Eye (tissue), 1 donor: ENCODE measurements around the gene AMZ1.
"Not testable (repeated sequence)": the region's sequence is repeated elsewhere in the genome, so short reads cannot be mapped to it uniquely, and the experiment has no call there.

Experiments
- DNase-seq: peaks from one replicate; pipeline ENCODE4 v3.0.0-alpha.2; 2015

AMZ1 gene

DNA sequence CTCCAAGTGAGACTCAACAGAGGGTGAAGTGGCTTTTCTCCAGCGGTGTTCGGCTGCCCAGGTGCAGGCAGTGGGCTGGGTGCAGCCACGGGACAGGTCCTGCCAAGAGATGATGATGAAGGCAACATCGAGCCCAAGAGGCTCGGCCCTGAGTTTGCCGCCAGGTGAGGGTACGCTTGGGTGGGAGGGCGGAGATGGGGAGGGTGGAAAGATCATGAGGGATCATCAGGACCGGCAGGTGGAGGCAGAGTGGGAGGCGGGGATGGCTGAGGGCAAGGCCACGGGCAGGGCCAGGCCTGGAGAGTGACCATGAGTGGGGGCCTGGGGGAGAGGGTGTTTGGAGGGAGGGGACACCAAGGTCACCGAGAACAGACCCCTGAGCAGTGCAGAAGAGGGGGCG lies 17.8 kb upstream of the AMZ1 start:
- DNase-seq: no peak

DNA sequence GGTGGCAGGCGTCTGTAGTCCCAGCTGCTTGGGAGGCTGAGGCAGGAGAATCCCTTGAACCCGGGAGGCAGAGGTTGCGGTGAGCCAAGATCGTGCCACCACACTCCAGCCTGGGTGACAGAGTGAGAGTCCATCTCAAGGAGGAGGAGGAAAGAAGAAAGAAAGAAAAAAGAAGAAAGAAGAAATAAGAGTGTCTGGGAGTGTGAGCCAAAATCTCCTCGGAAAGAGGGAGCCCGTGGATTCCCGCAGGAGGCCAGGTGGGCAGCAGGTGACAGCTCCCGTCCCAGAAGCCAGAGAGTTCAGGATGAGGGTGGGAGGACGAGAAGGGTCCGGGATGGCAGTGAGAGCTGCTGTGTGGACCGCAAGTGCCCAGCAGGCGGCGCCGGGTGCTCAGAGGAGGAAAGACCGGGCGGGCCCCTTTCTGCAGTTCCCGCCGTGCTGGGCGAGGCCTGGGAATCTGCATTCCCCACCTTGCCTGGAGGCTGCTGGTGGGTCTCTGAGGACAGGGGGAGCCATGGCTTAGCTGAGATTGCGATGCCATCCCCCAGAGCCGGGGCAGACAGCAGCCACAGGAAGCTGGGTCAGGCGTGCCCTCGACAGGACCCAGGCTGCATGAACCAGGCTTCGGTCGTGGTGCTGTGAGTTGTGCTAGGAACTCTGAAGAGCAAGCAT lies 17.1 kb upstream of the AMZ1 start:
- peak; percentile 82 for DNase-seq

DNA sequence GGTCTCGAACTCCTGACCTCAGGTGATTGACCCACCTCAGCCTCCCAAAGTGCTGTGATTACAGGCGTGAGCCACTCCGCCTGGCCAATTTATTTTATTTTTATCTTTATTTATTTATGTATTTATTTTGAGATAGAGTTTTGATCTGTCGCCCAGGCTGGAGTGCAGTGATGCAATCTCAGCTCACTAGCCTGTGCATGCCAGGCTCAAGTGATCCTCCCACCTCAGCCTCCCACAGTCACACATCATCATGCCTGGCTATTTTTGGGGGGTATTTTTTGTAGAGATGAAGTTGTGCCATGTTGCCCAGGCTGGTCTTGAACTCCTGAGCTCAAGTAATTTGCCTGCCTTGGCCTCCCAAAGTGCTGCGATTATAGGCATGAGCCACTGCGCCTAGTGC lies 14.8 kb upstream of the AMZ1 start:
- DNase-seq: not testable (repeated sequence)

DNA sequence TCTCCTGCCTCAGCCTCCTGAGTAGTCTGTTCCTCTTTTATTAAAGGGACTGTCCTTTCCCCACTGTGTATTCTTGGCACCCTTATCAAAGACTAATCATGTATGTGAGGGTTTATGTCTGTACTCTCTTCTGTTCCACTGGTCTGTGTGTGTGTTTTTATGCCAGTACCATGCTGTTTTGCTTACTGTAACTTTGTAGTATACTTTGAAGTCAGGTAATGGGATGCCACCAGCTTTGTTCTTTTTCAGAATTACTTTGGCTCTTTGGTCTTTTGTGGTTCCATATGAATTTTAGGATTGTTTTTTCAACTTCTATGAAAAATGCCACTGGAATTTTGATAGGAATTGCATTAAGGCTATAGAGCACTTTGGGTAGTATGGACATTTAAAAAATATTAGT lies 14.1 kb upstream of the AMZ1 start:
- DNase-seq: no peak

DNA sequence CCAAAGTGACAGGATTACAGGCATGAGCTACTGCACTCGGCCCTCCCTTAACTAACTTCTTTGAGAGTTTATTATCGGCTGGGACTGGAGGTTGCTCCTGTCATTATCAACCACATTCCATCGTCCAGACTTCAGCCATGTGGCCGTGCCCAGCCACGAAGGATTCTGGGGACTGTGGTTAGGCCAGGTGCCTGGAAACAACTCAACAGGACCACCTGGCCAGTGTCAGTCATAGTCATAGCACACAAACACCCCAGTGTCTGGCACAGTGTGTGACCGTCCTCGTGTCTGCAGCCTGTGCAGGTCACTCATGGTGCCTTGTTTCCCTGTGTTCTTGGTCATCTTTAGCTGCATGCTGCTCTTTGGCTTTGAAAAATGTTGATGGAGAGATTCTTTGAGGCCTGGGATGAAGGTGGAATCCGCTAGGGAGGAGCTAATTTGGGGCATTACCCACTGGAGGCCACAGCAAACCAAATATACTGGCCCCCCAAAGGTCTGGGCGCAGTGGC lies 12.7 kb upstream of the AMZ1 start:
- no peak for DNase-seq

DNA sequence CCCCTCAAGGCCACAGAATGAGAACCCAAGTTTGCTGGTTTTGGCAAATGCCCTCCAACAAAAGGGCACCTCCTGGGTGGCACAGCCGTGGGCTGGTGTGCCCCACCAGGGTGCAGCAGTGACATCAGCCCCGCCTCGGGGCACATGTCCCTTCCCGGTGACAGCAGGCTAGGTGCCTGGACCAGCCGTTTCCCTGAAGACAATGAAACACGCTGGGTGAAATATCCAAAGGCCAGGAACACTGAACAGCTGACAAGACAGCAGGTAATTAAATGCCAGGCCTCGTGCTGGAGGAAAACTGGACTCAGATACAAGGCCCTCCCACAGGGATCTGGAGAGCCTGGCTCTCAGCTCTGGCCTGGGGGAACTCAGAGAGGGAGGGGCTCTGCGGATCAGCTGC lies 11.4 kb upstream of the AMZ1 start:
- not testable (repeated sequence) for DNase-seq

DNA sequence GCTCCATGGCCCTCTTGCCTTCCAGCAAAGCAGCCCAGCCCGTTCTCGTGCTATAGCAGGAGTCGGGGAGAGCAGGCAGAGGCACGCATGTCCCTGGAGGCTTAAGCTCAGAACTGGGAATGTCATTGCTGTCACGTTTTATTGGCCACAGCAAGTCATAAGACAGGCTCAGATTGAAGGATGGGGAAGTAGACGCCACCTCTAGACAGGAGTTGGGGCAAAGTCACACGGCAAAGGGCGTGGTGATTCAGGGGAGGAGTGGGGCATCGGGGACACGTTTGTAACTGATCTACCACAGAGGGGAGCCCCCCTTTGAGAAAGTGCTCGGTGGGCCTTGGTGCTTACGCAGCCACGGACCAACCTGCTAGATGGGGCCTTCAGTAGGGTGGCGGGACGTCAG lies 9.5 kb upstream of the AMZ1 start:
- not testable (repeated sequence) for DNase-seq

DNA sequence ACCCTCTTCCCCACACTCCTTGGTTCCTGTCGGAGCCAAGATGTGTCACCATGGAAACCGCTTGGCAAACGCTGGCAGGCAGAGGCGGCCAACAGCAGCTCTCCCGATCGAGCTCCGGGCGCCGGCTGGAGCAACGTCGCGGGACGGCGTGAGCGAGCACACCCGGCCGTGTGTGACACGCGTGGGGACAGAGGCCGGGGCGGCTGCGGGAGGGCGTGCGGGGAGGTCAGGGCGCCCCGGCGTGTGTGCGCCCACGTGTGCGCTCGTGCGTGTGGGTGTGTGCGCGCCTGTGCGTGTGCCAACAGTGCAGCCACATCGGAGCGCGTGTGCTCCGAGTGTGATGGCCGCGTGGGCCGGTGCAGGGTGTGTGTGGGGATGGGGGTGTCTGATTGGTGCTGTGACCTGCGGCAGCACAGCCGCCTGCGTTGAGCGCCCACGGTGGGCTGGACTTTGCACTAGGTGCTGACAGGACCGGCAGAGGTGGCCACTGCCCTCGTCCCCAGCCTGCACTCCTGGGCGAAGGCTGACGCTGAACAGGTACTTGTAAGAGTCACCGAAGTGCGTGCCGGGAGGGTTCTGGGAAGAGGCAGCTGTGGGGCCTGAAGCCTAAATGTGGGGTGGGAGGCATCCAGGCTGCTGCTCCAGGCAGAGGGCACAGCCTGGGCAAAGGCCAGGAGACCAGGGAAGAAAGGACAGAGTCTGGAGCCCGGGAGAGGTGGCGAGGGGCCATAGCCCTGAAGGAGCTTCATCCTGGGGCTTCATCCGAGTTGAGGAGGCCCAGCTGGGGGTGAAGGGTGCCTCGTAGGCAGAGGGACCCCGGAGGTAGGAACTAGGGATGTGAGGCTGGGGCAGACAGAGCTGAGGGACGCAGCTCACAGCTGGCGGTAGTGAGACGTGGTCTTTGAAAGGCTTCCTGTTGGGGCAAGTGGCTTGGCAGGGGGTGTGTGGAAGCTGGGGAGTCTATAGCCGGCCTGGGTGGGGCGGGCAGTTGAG lies 8.6 kb upstream of the AMZ1 start:
- DNase-seq: not testable (repeated sequence)

DNA sequence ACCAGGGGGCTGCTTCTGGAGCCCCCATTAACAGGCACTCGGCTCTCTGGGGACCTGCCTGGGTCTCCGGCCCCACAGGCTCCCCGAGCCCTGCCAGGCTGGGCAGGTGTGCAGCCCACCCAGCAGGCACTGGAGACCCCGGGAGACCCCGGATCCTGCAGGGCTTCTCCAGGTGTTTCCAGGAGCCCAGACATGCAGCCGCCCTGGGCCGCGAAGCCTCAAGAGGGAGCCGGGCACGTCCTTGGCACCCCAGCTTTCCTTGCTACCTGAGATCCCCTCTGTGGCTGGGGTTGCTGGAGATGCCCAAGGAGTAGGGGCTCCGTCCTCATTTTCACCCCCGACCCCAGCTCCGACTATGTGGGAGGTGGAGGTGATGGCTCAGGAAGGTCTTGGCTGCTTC lies 7.7 kb upstream of the AMZ1 start:
- no peak for DNase-seq

DNA sequence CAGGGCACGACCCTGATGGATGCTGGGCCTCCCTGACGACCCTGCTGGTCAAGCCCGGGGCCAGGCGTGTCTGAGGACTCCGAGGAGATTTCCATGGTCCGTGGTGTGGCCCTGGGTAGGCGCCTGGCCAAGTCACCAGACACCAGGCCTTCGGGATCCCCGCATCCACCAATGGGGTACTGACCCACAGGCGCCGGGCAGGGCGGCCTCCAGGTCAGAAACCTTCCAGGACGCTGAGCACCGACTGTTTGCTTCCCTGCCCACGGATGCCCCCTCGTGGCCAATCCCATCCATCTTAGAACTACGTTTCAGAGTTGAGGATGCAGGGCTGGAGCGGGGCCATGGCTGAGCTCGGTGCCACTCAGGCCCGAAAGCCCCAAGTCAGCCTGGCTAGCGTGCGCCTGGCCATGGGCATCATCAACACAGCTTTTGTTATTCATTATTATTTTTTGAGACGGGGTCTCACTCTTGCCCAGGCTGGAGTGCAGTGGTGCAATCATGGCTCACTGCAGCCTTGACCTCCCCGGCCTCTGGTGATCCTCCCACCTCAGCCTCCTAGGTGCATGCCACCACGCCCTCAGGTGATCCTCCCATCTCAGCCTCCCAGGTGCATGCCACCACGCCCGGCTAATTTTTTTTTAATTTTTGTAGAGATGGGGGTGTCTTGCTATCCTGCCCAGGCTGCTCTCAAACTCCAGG lies 7.1 kb upstream of the AMZ1 start:
- peak; percentile 84 for DNase-seq

DNA sequence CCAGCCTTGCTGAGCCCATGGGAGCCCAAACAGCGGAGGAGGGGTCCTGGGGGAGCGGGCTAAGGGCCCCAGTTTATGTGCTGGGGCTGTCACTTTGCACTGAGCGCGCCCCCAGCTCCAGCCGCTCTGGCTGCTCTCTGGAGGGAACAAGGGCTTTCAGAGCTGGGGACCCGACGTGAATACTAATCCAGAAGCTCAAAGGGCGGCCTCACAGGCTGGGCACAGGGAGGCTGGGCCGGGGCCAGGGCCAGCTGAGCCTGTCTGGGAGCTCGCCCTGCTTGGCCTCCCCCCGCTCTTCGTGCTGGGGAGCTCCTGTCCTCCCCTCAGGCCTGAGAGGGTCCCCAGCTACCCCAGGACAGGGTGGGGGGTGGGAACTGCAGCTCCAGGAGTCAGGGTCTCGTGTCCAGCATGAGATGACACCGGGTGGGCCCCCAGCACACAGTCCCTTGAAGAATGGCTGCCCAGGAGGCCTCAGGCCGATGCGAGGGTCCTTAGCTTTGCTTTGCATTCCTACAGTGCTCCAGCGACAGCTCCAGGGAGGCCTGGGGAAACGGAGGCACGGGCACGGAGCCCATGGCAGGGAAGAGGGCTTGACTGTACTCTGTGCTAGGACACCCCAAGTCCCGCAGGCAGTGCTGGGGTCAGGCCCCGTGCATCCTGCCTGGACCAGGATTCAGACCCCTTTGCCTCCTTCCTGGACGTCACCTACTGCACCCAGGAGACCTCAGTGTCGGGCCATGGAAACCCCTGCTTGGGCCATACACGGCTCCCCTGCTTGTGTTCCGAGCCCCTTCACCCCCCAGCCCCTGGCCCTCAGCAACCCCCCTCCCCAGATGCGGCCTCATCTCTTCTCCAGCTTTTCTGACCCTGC lies 5.8 kb upstream of the AMZ1 start:
- DNase-seq: no peak

DNA sequence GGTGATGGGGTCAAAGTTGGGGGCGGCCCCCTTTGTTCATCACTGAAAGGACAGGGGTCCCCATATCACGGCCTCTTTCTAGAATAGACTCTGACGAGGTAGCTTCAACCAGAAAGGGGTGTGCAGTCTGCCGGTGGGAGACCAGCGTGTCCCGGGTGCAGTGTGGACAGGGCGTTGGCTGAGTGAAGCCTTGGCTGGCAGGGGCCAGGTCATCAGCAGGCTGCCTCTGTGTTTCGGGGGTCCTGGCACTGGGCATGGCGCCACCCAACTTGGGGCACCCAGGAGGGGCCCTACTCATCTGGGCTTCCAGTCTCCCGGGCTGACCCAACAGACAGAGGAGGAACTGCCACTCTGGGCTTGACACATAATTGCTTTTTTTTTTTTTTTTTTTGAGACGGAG lies 3.5 kb upstream of the AMZ1 start:
- no peak for DNase-seq

DNA sequence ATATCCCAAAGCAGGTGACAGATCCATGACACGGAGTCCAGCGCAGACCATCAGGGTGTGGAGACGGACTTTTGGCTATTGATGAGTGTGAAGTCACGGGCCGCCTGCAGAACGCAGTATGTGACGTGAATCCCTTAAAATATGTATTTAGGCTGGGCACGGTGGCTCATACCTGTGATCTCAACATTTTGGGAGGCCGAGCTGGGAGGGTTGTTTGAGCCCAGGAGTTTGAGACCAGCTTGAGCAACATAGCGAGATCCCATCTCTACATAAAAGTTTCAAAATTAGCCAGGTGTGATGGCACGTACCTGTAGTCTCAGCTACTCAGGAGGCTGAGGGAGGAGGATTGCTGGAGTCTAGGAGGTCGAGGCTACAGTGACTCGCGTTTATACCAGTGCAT lies 1.9 kb upstream of the AMZ1 start:
- no peak for DNase-seq

DNA sequence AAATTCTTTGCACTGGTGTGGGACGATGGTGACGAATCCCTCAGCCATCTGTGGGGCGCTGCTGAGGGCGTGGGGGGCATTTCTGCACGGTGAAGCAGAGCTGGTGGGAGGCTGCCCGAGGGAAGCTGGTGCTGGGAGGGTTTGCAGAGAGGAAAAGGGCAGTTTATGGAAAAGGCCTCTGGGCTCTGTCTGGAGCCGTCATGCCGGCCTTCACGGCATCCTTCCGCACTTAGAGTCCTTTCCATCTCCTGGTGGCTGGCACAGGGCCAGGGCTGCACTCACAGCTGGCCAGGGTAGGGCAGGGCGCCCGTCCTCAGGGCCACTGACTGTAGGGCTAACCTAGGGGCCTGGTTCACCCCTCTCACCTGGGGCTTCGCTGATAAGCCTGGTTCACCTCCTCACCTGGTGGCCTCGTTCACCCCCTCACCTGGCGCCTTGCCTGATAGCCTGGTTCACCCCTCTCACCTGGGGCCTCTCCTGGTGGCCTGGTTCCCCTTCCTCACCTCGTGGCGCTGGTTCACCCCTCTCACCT lies 598 bp upstream of the AMZ1 start:
- no peak for DNase-seq

DNA sequence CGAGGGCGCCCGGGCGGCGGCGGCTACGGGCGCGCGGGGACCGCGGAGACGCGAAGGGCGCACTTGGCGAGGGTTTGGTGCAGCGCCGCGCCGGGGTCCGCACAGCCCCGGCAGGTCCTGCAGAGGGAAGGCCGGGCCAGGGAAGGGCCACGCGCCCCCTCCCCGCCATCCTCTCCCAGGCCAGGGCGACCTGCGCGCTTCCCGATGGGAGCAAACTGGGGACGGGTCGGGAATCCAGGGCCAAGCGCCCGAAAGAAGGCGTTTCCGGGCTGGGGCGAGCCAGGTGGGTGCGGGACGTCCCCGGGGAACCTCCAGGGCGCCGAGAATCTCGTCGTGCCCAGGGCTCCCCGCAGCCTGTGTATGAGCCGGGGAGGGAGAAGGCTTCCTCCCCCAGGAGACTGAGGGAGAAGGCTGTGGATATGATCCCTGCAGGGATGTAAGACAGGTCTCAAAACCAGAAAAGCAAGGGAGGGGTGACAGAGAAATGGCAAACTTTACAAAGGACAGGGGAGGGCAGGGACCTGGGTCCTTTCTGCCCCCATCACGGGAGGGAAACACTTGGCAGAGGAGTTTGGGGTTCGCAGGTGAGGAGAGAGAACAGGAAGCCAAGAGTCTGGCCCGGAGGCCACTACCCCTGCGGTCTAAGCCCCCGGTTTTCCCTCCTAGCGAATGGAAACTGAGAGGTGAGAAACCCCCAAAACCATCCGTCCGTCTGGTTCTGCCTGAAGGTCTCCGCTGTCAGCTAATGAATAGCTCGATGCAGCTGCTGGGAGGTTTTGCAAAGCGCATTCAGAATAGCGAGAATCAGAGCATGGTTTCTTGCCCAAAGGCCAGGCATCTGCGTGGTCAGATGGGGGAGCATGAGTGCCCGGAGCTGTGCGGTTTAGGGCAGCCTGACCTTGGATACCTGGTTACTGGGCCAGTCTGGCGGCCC lies 674 bp downstream of the AMZ1 start:
- DNase-seq: peak; percentile 51

DNA sequence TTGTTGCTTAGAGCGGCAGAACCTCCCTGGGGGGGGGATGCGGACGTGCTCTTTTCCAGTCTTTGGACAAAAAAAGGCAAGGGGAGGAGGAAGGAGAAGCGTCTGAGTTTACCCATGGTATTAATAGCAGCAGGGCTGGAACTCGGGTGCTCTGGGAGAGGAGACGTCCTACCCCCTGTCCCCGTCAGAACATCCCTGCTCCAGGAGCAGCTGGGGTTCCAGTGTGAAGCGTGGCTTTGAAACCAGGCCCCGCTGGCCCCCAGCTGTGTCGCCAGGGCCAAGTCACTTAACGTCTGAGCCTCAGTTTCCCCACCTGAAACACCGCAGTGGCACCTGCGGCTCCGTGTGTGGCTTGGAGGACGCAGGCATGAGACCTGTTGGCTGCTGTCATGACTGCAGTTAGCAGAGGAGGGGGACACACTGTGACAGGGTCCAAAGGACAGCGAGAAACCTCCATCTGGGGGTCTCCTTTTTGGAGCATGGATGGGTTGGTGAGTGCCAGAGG lies 1.4 kb downstream of the AMZ1 start:
- DNase-seq: no peak

DNA sequence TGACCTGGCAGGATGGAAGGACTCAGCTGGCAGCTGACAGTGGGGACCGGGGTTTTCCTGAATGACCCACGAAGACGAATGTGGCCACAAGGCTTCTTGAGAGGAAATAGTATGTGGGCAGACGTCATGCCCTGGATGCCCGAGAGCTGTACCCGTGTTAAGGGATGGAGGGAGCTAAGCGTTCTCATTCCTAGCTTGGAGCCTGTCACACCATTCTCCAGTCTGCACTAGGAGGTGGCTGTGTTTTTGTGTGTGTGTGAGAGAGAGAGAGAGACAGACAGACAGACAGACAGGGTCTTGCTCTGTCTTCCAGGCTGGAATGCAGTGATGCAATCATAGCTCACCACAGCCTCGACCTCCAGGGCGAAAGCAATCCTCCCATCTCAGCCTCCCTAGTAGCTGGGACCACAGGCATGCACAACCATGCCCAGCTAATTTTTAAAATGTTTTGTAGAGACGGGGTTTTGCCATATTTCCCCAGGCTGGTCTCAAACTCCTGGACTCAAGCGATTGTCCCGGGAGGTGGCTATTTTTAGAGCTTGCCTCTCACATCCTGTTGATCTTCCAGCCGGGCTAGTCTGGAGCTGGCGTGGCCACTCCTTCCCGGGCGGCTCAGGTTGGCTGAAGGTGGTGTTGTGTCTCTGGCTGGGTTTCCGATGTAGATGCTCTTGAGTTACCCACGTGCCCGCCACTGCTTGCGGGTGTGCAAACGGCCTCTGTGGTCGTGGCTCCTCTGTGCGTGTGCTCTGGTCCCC lies 2.1 kb downstream of the AMZ1 start:
- no peak for DNase-seq

DNA sequence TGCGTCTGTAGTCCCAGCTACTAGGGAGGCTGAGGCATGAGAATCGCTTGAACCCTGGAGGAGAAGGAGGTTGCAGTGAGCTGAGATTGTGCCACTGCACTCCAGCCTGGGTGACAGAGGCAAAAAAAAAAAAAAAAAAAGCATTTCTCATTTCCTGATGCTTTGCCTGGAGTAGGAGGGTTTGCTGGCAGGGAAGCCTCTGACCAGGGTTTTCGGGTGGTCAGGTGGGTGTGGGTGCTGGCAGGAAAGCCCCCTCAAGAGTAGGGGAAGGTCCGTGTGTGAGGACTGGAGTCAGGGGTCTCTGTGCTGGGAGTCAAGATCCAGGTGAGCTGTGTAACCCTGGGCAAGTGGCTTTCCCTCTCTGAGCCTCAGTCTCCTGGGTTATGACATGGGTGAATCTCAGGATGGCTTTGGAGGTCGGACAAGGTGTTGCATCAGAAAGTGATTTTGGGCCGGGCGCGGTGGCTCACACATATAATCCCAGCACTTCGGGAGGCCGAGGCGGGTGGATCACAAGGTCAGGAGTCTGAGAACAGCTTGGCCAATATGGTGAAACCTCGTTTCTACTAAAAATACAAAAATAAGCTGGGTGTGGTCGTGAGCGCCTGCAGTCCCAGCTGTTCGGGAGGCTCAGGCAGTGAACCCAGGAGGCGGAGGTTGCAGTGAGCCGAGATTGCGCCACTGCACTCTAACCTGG lies 3.2 kb downstream of the AMZ1 start:
- no peak for DNase-seq

DNA sequence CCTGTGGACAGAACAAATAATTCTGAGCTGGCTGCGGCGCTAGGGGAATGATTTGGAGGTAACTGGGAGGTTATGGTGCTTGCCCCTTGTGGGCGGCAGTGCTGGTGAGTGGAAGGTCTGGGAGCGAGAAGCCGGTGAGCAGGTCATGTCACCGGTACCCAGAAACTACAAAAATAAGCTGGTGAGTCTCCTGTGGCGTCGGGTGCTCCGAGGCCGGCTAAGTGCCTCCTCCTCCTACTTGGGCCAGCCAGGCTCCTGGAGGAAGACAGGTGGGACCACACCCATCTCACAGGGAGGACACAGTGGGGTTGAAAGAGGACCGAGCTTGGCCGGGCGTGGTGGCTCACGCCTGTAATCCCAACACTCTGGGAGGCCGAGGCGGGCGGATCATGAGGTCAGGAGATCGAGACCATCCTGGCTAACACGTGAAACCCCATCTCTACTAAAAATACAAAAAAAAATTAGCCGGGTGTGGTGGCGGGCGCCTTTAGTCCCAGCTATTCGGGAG lies 4.0 kb downstream of the AMZ1 start:
- DNase-seq: not testable (repeated sequence)
